ENCODE measurements around the gene B3GNT3. TPM values are rescaled to one million over a fixed set of nuclear protein-coding genes. Genes with fewer than 3 reads are reported as not detected.

B3GNT3 gene
- total RNA-seq, 1 experiment from 2014 or later: 39.5 TPM

GRCh38 chr19:17752865-17753639, 41.9 kb upstream of the B3GNT3 start:
- H3F3A ChIP-seq (ENCODE audit: low read length, unreplicated experiment): no peaks in the 10 kb centered on the region
- ChIA-PET CTCF (interaction anchor here (0.5 kb wide), 1 partner anchor 11 kb away, joined by 3 read pairs; no protein-coding TSS in a partner anchor), POLR2A (ENCODE audit: unreplicated experiment) (interaction anchor here (0.6 kb wide), 1 partner anchor 527 kb away, joined by 3 read pairs; no protein-coding TSS in a partner anchor)
- TF ChIP-seq EZH2phosphoT487 (IDR thresholded peaks at IDR 0.05; ENCODE audit: borderline replicate concordance, low read length): no peak
- no peak for TF ChIP-seq EZH2 (IDR thresholded peaks at IDR 0.05; ENCODE audit: low read length, unreplicated experiment)
- TF ChIP-seq CTCF (conservative IDR thresholded peaks at IDR 0.05; ENCODE audit: low read depth, low read length): no peak
- no peak overlapping the region for H3K27ac ChIP-seq (ENCODE audit: low read length)
- ATAC-seq: no peak
- H3K4me1 ChIP-seq (ENCODE audit: insufficient read depth, low read length): peaks cover 3% of the 10 kb centered on the region; the same call in 1 of the 2 replicates
- H3K4me3 ChIP-seq (ENCODE audit: low read length): no peak overlapping the region
- no peaks in the 10 kb centered on the region for H3K9me3 ChIP-seq (ENCODE audit: low read length)
- no peaks in the 10 kb centered on the region for H3K79me2 ChIP-seq (ENCODE audit: low read length)
- no peak for DNase-seq
- no TSS peak for BruUV-seq (replicated peaks)
- no peaks in the 10 kb centered on the region for H4K20me1 ChIP-seq (ENCODE audit: low read length)
- no peak overlapping the region for H3K4me2 ChIP-seq (ENCODE audit: low read length)
- H2AFZ ChIP-seq (ENCODE audit: low read length): no peak overlapping the region
- no peaks in the 10 kb centered on the region for H3K27me3 ChIP-seq (ENCODE audit: low read length)
- intact Hi-C loops (cut with micrococcal nuclease): no loop called here
- no peaks in the 10 kb centered on the region for H3K9me2 ChIP-seq (replicated peaks; ENCODE audit: low read length)
- H3K36me3 ChIP-seq (ENCODE audit: low read depth, low read length): no peaks in the 10 kb centered on the region
- no peak overlapping the region for H3K9ac ChIP-seq (ENCODE audit: low read length)

GRCh38 chr19:17753976-17754375, 41.0 kb upstream of the B3GNT3 start:
- Histone ChIP-seq H3F3A (ENCODE audit: low read length, unreplicated experiment) (no peaks in the 10 kb centered on the region), H3K27ac (ENCODE audit: low read length) (no peak overlapping the region), H3K4me1 (ENCODE audit: insufficient read depth, low read length) (peaks cover 3% of the 10 kb centered on the region; the same call in 1 of the 2 replicates), H3K9ac (ENCODE audit: low read length) (no peak overlapping the region), H4K20me1 (ENCODE audit: low read length) (no peaks in the 10 kb centered on the region), H3K36me3 (ENCODE audit: low read depth, low read length) (no peaks in the 10 kb centered on the region), H2AFZ (ENCODE audit: low read length) (no peak overlapping the region), H3K9me3 (ENCODE audit: low read length) (no peaks in the 10 kb centered on the region), H3K9me2 (replicated peaks; ENCODE audit: low read length) (no peaks in the 10 kb centered on the region), H3K27me3 (ENCODE audit: low read length) (no peaks in the 10 kb centered on the region), H3K4me2 (ENCODE audit: low read length) (no peak overlapping the region), H3K4me3 (ENCODE audit: low read length) (no peak overlapping the region), H3K79me2 (ENCODE audit: low read length) (no peaks in the 10 kb centered on the region)
- DNase-seq: no peak
- POLR2A ChIA-PET (ENCODE audit: unreplicated experiment): interaction anchor here (0.6 kb wide), 1 partner anchor 105 kb away, joined by 3 read pairs; no protein-coding TSS in a partner anchor
- BruUV-seq (replicated peaks): no TSS peak
- no peak for TF ChIP-seq EZH2phosphoT487 (IDR thresholded peaks at IDR 0.05; ENCODE audit: borderline replicate concordance, low read length)
- TF ChIP-seq EZH2 (IDR thresholded peaks at IDR 0.05; ENCODE audit: low read length, unreplicated experiment): no peak
- TF ChIP-seq CTCF (conservative IDR thresholded peaks at IDR 0.05; ENCODE audit: low read depth, low read length): no peak
- ATAC-seq: no peak
- CTCF ChIA-PET: no interaction called here
- intact Hi-C loops (cut with micrococcal nuclease): no loop called here
